HG02678 (cell line): ENCODE results near the gene KLK3.
A peak's percentile ranks its signal among the peaks of the same experiment; 100 is the strongest.

Source experiments
- ATAC-seq: cut with Tn5 transposase; IDR thresholded peaks from one replicate; pipeline ENCODE4 v1.9.1; 2021; ENCODE audit warnings: mild to moderate bottlenecking, moderate library complexity; ENCODE audit not compliant: unreplicated experiment

The KLK3 gene

DNA sequence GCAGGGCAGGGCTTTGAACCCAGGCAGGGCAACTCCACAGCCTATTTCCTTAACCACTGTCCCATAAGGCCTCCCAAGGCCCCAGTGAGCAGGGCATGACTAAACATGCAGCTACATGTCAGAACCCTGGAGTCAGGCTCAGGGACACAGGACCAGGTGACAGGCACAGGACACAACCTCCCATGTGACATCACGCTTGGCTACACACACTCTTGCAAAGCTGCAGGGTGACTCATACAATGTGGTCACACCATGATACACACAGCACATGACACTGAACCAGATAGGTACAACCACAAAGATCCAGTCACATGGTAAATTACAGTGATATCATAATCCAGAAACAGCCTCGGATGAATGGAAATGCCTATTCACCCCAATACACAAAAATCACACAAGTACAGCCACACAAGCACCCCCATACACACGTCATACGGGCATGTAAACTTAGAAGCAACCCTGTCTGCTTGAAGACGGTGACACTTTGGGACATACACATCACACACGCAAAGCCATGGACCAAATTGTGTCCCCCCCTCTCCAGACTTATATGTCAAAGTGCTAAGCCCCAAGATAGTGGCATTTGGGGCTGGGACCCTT lies 42.0 kb downstream of the KLK3 start:
- ATAC-seq = peak; percentile 89

DNA sequence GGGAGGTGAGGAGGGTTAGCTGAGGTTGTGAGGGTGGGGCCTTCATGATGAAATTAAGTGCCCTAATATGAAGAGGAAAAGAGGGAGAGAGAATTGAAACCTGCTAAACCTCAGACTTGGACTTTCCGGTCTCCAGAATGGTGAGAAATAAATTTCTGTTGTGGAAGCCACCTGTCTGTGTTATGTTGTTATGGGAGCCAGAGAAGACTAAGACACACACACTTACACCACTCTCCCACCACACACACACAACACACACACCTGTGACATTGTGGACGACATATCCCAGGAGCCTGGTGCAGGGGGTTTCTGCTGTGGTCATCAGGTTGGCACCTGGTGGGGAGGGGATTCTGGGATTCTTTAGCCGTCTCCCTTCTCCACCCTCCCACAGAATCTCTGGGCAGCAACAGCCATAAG lies 42.5 kb downstream of the KLK3 start:
- ATAC-seq = no peak

DNA sequence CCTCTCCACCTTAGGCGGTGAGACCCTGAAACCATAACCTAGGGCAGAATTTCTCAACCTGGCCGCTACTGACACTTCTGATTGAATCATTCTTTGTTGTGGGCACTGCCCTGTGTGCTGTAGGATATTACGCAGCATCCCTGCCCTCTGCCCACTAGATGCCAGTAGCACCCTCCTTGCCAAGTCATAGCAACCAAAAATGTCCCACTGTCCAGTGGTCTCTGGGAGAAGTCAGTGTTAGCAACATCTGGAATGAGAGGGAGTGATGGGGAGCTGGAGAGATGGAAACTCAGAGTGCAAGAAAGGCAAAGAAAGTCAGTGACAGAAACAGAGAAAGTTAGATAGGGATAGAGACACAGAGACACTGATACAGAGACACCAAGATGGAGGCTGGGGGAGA lies 42.9 kb downstream of the KLK3 start:
- no peak for ATAC-seq

DNA sequence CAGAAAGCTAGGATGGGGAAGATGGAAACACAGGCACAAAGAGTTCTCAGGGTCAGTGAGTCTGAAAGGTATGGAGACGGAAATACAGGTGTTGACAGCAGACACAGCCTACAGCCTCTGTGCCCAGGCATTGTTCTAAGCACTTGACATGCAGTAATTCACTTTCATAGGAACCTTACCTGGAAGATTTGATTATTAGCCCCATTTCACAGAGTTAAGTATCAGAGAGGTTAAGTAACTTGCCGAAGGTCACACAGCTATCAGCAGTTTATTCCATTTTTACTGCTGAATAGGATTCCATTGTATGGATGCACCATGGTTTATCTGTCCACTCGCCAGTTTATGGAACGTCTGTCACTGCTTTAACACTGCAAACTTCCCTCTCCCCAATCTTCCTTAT lies 43.3 kb downstream of the KLK3 start:
- ATAC-seq = no peak

DNA sequence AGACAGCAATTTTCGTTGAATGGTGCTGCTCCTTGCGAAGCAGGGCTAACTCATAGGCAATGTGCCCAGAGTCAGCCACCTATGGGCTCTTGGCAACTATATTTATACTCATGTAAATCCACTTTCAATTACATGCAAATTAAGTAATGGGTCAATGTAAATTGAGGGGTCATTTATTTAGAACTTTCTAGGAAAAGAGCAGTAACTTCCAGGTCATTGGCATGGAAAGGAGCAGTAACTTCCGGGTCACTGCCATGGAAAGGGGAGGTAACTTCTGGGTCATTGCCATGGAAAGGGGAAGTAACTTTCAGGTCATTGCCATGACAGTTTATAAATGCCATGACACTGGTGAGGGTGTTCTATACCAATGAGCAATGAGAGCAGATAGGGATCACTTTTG lies 44.9 kb downstream of the KLK3 start:
- ATAC-seq = no peak

DNA sequence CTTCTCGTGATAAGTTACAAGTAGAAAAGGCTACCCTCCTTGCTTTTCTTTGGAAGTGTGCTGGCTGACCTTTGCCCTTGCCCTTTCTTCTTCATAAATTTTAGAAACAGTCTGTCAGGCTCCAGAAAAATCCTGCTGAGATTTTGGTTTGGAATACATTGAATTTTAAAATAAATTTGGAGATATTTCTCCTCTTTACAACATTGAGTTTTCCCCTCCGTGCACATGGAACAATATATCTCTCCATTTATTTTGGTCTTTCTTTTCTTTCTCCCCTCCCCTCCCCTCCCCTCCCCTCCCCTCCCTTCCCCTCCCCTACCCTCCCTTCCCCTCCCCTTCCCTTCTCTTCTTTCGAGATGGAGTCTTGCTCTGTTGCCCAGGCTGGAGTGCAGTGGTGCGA lies 47.9 kb downstream of the KLK3 start:
- ATAC-seq = no peak

DNA sequence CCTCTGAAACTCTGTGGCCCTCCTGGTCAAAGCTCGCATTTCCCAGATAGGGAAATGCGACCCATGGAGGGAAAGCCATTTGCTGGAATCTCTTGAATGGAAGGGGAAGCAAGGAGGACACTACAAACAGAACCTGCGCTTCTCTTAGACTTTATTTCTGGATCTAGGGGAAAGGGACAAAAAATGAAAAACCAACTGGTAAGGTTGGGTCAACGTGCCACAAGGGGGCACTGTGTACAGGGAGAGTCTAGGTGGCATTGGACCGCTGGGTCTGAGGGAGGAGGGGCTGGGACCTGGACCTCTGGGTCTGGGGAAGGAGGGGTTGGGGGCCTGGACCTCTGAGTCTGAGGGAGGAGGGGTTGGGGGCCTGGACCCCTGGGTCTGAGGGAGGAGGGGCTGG lies 51.5 kb downstream of the KLK3 start:
- no peak for ATAC-seq

DNA sequence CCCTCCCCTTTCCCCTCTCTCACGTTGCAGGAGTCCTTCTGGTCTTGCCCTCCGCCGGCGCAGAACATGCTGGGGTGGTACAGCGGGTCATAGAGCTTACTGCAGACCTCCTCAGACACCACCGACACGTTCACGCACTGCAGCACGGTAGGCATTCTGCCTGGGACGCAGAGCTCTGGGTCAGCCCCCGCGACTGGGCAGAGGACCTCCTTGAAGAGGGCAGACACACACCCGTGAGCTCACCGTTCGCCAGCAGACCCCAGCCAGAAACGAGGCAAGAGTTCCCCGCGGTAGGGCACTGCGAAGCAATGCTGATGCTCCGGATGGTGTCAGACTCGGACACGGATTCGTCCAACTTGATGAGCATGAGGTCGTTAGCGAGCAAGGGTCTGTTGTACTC lies 53.6 kb downstream of the KLK3 start:
- no peak for ATAC-seq

DNA sequence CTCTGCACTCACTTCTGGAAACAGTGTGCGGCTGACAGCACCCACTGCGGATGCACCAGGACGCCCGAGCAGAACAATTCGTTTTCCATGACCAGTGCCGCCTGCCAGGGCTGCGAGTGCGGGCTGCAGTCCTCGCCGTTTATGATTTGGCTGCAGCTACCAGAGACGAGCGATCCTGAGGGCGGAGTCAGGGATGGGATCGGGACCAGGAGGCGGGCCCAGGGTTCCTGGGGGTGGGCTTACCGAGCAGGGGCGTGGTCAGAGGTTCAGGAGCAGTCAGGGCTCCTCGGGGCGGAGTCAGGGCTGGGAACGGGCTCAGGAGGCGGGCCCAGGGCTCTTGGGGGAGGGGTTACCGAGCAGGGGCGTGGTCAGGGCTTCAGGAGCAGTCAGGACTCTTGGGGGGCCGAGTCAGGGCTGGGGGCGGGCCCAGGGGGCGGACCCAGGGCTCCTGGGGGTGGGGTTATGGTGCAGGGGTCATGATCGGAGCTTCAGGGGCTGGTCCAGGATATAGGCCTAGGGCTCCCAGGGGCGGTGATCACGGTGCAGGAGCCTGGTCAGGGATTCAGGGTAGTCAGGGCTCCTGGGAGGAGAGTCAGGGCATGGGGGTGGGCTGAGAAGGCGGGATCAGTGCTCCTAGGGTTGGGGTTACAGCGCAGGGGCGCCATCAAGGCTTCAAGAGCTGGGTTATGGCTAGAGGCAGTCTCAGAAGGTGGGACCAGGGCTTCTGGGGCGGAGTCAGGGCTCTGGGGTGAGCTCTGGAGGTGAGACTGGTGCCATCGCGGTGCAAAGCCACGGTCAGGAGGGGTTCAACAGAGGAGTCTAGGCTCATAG lies 54.7 kb downstream of the KLK3 start:
- ATAC-seq = no peak
